ENCODE measurements around the gene C1D. TPM values are rescaled to one million over a fixed set of nuclear protein-coding genes. Genes with fewer than 3 reads are reported as not detected.

The C1D gene
- total RNA-seq, 1 donor from 2014 or later, result 19.3 TPM

GRCh38 chr2:68031542-68032160 lies 31.2 kb downstream of the C1D start:
- DNase-seq (ENCODE audit: extremely low spot score, unreplicated experiment), result no peak
- Mint-ChIP-seq H3K36me3 (ENCODE audit: unreplicated experiment) (peaks cover 2% of the 10 kb centered on the region), H3K27me3 (ENCODE audit: unreplicated experiment) (no peaks in the 10 kb centered on the region), H3K27ac (ENCODE audit: unreplicated experiment) (no peak overlapping the region), H3K4me3 (ENCODE audit: unreplicated experiment) (no peak overlapping the region), H3K4me1 (ENCODE audit: unreplicated experiment) (peaks cover 5% of the 10 kb centered on the region), H3K9me3 (ENCODE audit: unreplicated experiment) (no peaks in the 10 kb centered on the region)
- peak; percentile 72 for TF ChIP-seq CTCF (IDR thresholded peaks at IDR 0.05)

GRCh38 chr2:68031043-68031442 lies 31.8 kb downstream of the C1D start:
- Mint-ChIP-seq H3K9me3 (ENCODE audit: unreplicated experiment) (no peaks in the 10 kb centered on the region), H3K4me1 (ENCODE audit: unreplicated experiment) (peaks cover 5% of the 10 kb centered on the region), H3K27me3 (ENCODE audit: unreplicated experiment) (no peaks in the 10 kb centered on the region), H3K27ac (ENCODE audit: unreplicated experiment) (no peak overlapping the region), H3K4me3 (ENCODE audit: unreplicated experiment) (no peak overlapping the region), H3K36me3 (ENCODE audit: unreplicated experiment) (no peaks in the 10 kb centered on the region)
- TF ChIP-seq CTCF (IDR thresholded peaks at IDR 0.05), result no peak
- no peak for DNase-seq (ENCODE audit: extremely low spot score, unreplicated experiment)

- DNase-seq (ENCODE audit: extremely low spot score, unreplicated experiment), result no peak
- Mint-ChIP-seq H3K27me3 (ENCODE audit: unreplicated experiment) (no peaks in the 10 kb centered on the region), H3K9me3 (ENCODE audit: unreplicated experiment) (no peaks in the 10 kb centered on the region), H3K4me3 (ENCODE audit: unreplicated experiment) (no peak overlapping the region), H3K36me3 (ENCODE audit: unreplicated experiment) (no peaks in the 10 kb centered on the region), H3K4me1 (ENCODE audit: unreplicated experiment) (peaks cover 5% of the 10 kb centered on the region), H3K27ac (ENCODE audit: unreplicated experiment) (no peak overlapping the region)
- TF ChIP-seq CTCF (IDR thresholded peaks at IDR 0.05), result no peak
Measured at GRCh38 chr2:68030529-68030928, 32.3 kb downstream of the C1D start.

GRCh38 chr2:68027959-68028358 lies 34.8 kb downstream of the C1D start:
- TF ChIP-seq CTCF (IDR thresholded peaks at IDR 0.05), result no peak
- H3K36me3 Mint-ChIP-seq (ENCODE audit: unreplicated experiment), result no peaks in the 10 kb centered on the region
- no peak overlapping the region for H3K27ac Mint-ChIP-seq (ENCODE audit: unreplicated experiment)
- H3K4me3 Mint-ChIP-seq (ENCODE audit: unreplicated experiment), result no peak overlapping the region
- DNase-seq (ENCODE audit: extremely low spot score, unreplicated experiment), result no peak
- H3K9me3 Mint-ChIP-seq (ENCODE audit: unreplicated experiment), result peaks cover 8% of the 10 kb centered on the region
- H3K27me3 Mint-ChIP-seq (ENCODE audit: unreplicated experiment), result no peaks in the 10 kb centered on the region
- H3K4me1 Mint-ChIP-seq (ENCODE audit: unreplicated experiment), result peaks cover 5% of the 10 kb centered on the region

- Mint-ChIP-seq H3K4me1 (ENCODE audit: unreplicated experiment) (peaks cover 3% of the 10 kb centered on the region), H3K27me3 (ENCODE audit: unreplicated experiment) (no peaks in the 10 kb centered on the region), H3K4me3 (ENCODE audit: unreplicated experiment) (no peak overlapping the region), H3K9me3 (ENCODE audit: unreplicated experiment) (peaks cover 8% of the 10 kb centered on the region), H3K36me3 (ENCODE audit: unreplicated experiment) (no peaks in the 10 kb centered on the region), H3K27ac (ENCODE audit: unreplicated experiment) (no peak overlapping the region)
- DNase-seq (ENCODE audit: extremely low spot score, unreplicated experiment), result no peak
- no peak for TF ChIP-seq CTCF (IDR thresholded peaks at IDR 0.05)
Measured at GRCh38 chr2:68024450-68024849, 38.4 kb downstream of the C1D start.

Measured in osteocyte (in vitro differentiated cells).